GM12891 (cell line): ENCODE measurements around the gene TST.

Source experiments
- PAX5 ChIP-seq: IDR thresholded peaks from 2 replicates; pipeline ENCODE4 v1.6.1; 2011; ENCODE audit warnings: low read length, moderate library complexity, mild to moderate bottlenecking; ENCODE audit not compliant: insufficient read depth, severe bottlenecking
- POLR2A ChIP-seq: IDR thresholded peaks from 2 replicates; pipeline ENCODE4 v1.6.1; 2011; ENCODE audit warnings: low read depth, low read length, control low read depth
- POLR2AphosphoS5 ChIP-seq: IDR thresholded peaks from 2 replicates; pipeline ENCODE4 v1.6.1; 2011; ENCODE audit warnings: low read depth, low read length, control low read depth
- POU2F2 ChIP-seq: IDR thresholded peaks from 2 replicates; pipeline ENCODE4 v1.6.1; 2011; ENCODE audit warnings: low read depth, mild to moderate bottlenecking, control low read depth, low read length, moderate library complexity
- SPI1 ChIP-seq: IDR thresholded peaks from 2 replicates; pipeline ENCODE4 v1.6.1; 2011; ENCODE audit warnings: low read depth, low read length, control low read depth
- TAF1 ChIP-seq: IDR thresholded peaks from 2 replicates; pipeline ENCODE4 v1.6.1; 2011; ENCODE audit warnings: low read depth, low read length, control low read depth

DNA sequence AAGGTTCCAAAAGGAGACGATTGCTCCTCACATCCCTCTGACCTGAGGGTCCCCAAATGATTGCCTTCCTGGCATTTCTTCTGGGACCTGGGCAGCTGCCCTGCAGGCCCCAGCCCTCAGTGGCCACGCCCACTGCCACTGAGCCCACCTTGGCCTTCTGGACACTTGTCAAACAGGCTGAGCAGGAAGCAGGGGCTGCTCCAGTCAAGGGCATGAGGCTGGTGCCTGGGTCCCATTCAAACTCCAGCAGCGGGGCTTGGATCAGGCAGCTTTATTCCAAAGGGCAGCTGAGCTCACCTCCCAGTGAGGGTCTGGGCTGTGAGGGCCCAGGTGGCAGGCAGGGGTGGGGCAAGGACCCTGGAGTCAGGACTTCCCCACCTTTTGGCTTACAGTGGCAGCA lies 45.9 kb upstream of the TST start:
- TF ChIP-seq POLR2A (no peak), POLR2AphosphoS5 (no peak), TAF1 (no peak), PAX5 (no peak), SPI1 (no peak), POU2F2 (no peak)
